ENCODE data around the gene SESN3.
"Not testable (repeated sequence)": the region's sequence is repeated elsewhere in the genome, so short reads cannot be mapped to it uniquely, and the experiment has no call there.

GRCh38 chr11:95209535-95209934 lies 21.5 kb downstream of the SESN3 start:
- not testable (repeated sequence) for TF ChIP-seq CTCF, POLR2A (IDR thresholded peaks at IDR 0.05)

Data from adrenal gland (tissue), 5 donors.